Endothelial cell of umbilical vein (primary cell): ENCODE data around the gene RSPRY1. TPM values are rescaled to one million over a fixed set of nuclear protein-coding genes. Genes with fewer than 3 reads are reported as not detected.

ENCODE experiments used
- BruUV-seq: library from RNA; stranded (reverse); fragments of 400-500 nt; replicated peaks from 2 replicates; lab custom pipeline; 2021; lab: Mats Ljungman, UMichigan
- CTCF ChIA-PET: fragments of 300-600, 350-600 bp; sonication (Branson Sonifier 250); formaldehyde crosslinking; loops from one replicate; lab custom pipeline; 2021; ENCODE audit warnings: antibody characterized with exemption, inconsistent platforms; lab: Charles Lee
- POLR2A ChIA-PET: fragments of 300-600, 350-600 bp; sonication (Branson Sonifier 250); formaldehyde crosslinking; loops from one replicate; lab custom pipeline; 2021; ENCODE audit warnings: antibody characterized with exemption, inconsistent platforms; lab: Charles Lee
- DNase-seq: peaks from one replicate; pipeline ENCODE4 v3.0.0-alpha.2; 2011; ENCODE audit warnings: low read depth, low spot score
- FAIRE-seq: peaks from 2 replicates; lab custom pipeline; 2011; peaks lifted over from hg19 to GRCh38; lab: Jason Lieb, UNC
- H2AFZ ChIP-seq: 2 replicates; pipeline ENCODE4 v1.6.0; 2012; ENCODE audit warnings: low read depth, low read length, control low read depth, inconsistent platforms
- H3K27ac ChIP-seq: 2 replicates; pipeline ENCODE4 v1.5.1; 2011; ENCODE audit warnings: low read depth, mild to moderate bottlenecking, control low read depth, low read length, moderate library complexity; ENCODE audit not compliant: insufficient read depth
- H3K27me3 ChIP-seq, 2 experiments: 2 replicates each; pipeline versions ENCODE4 v1.6.0 to v1.6.1; 2011; ENCODE audit warnings: low read length in 2 of 2, mixed read lengths in 1 of 2; ENCODE audit not compliant: control insufficient read depth in 2 of 2, insufficient read depth in 2 of 2
- H3K36me3 ChIP-seq, 2 experiments: 2 replicates in 1 of 2; 3 replicates in 1 of 2; pipeline ENCODE4 v1.5.1; 2011; ENCODE audit warnings: low read length in 2 of 2, mild to moderate bottlenecking in 1 of 2, moderate library complexity in 1 of 2; ENCODE audit not compliant: control insufficient read depth in 2 of 2, insufficient read depth in 2 of 2; ENCODE audit errors: extremely low read depth in 1 of 2
- H3K4me1 ChIP-seq: 3 replicates; pipeline ENCODE4 v1.5.1; 2011; ENCODE audit warnings: mild to moderate bottlenecking, low read length; ENCODE audit not compliant: control insufficient read depth, insufficient read depth; ENCODE audit errors: extremely low read depth
- H3K4me2 ChIP-seq: 2 replicates; pipeline ENCODE4 v1.6.1; 2011; ENCODE audit warnings: low read length, control low read depth, mixed read lengths; ENCODE audit not compliant: insufficient read depth
- H3K4me3 ChIP-seq, 3 experiments: fragments of 200-600 bp in 1 of 3; sonication (generic), shearing (Covaris generic) in 1 of 3; replicated peaks in 1 of 3; 2 replicates each; pipeline ENCODE4 v1.5.1; 2011 to 2016; ENCODE audit warnings: control low read depth in 3 of 3, low read length in 3 of 3, mild to moderate bottlenecking in 2 of 3, inconsistent platforms in 1 of 3, low read depth in 1 of 3, moderate library complexity in 1 of 3; ENCODE audit not compliant: insufficient read depth in 1 of 3
- H3K79me2 ChIP-seq: 2 replicates; pipeline ENCODE4 v1.6.0; 2012; ENCODE audit warnings: low read length, inconsistent platforms; ENCODE audit not compliant: control insufficient read depth, insufficient read depth
- H3K9ac ChIP-seq: replicated peaks from 2 replicates; pipeline ENCODE3; 2011; ENCODE audit warnings: low read length, control low read depth; ENCODE audit not compliant: insufficient read depth; ENCODE audit errors: extremely low read depth
- H3K9me1 ChIP-seq: replicated peaks from 3 replicates; pipeline ENCODE4 v1.6.0; 2011; ENCODE audit warnings: mild to moderate bottlenecking, low read length; ENCODE audit not compliant: control insufficient read depth, insufficient read depth; ENCODE audit errors: extremely low read depth
- H3K9me3 ChIP-seq: replicated peaks from 2 replicates; pipeline ENCODE4 v1.5.1; 2012; ENCODE audit warnings: low read length, inconsistent platforms; ENCODE audit not compliant: control insufficient read depth, insufficient read depth
- H4K20me1 ChIP-seq: replicated peaks from 2 replicates; pipeline ENCODE3; 2011; ENCODE audit warnings: mild to moderate bottlenecking, low read length; ENCODE audit not compliant: control insufficient read depth, insufficient read depth; ENCODE audit errors: extremely low read depth
- CTCF ChIP-seq, 2 donors: IDR thresholded peaks; 1 replicate in 1 of 2; 2 replicates in 1 of 2; pipeline ENCODE4 v1.5.1; 2011; ENCODE audit warnings: low read length in 2 of 2, mild to moderate bottlenecking in 2 of 2, moderate library complexity in 2 of 2, control low read depth in 1 of 2, inconsistent platforms in 1 of 2, low read depth in 1 of 2; ENCODE audit not compliant: insufficient read depth in 1 of 2; ENCODE audit errors: extremely low read depth in 1 of 2
- EZH2 ChIP-seq: IDR thresholded peaks from 2 replicates; pipeline ENCODE4 v1.6.1; 2012; ENCODE audit warnings: borderline replicate concordance, low read depth, mild to moderate bottlenecking, moderate library complexity, low read length, inconsistent platforms; ENCODE audit not compliant: severe bottlenecking
- FOS ChIP-seq: IDR thresholded peaks from 2 replicates; pipeline ENCODE4 v1.6.1; 2011; ENCODE audit warnings: mild to moderate bottlenecking, low read length, moderate library complexity, borderline replicate concordance; ENCODE audit not compliant: insufficient read depth
- GATA2 ChIP-seq: IDR thresholded peaks from 2 replicates; pipeline ENCODE4 v1.7.0; 2011; ENCODE audit warnings: low read depth, mild to moderate bottlenecking, moderate library complexity, mixed read lengths, low read length; ENCODE audit not compliant: insufficient read length, insufficient read depth
- JUN ChIP-seq: IDR thresholded peaks from 2 replicates; pipeline ENCODE4 v1.6.1; 2011; ENCODE audit warnings: borderline replicate concordance, low read depth; ENCODE audit not compliant: insufficient read length, insufficient read depth
- MAX ChIP-seq: IDR thresholded peaks from 2 replicates; pipeline ENCODE4 v1.6.1; 2011; ENCODE audit not compliant: insufficient read depth, insufficient read length
- MYC ChIP-seq: IDR thresholded peaks from one replicate; pipeline ENCODE4 v1.6.1; 2011; ENCODE audit warnings: mild to moderate bottlenecking, low read depth, low read length
- POLR2A ChIP-seq: IDR thresholded peaks from 2 replicates; pipeline ENCODE4 v1.6.1; 2012; ENCODE audit warnings: low read depth, mild to moderate bottlenecking, control low read depth, low read length
- dilution Hi-C: fragments of 300-500 bp; cut with MboI; formaldehyde crosslinking; loops from one replicate; pipeline ENCODE4 v1.15.0; 2019; ENCODE audit warnings: low sequenced_read_pairs; ENCODE audit not compliant: extremely low pct_ligation_motif_present
- intact Hi-C: fragments of 100-400 bp; cut with micrococcal nuclease; formaldehyde crosslinking; loops from one replicate; pipeline ENCODE4 v1.10.0; 2022
- polyA plus RNA-seq, 4 experiments: library from polyadenylated mRNA; depleted of rRNA in 3 of 4; stranded (reverse) in 3 of 4; unstranded in 1 of 4; fragments of >200 nt; gene quantifications; 2 replicates each; pipeline versions ENCODE4 v1.2.1 to v1.2.3, GENCODE V29; 2011 to 2012; ENCODE audit warnings: missing spikeins in 1 of 4
- total RNA-seq: library from RNA; stranded (reverse); gene quantifications from 2 replicates; pipeline ENCODE4 v1.2.3, GENCODE V29; 2021

The RSPRY1 gene
- total and polyA plus RNA-seq, 2 donors (not counting 3 experiments of a cell fraction or from before 2014, with no cell fraction given): 28.5 to 55.1 TPM

DNA sequence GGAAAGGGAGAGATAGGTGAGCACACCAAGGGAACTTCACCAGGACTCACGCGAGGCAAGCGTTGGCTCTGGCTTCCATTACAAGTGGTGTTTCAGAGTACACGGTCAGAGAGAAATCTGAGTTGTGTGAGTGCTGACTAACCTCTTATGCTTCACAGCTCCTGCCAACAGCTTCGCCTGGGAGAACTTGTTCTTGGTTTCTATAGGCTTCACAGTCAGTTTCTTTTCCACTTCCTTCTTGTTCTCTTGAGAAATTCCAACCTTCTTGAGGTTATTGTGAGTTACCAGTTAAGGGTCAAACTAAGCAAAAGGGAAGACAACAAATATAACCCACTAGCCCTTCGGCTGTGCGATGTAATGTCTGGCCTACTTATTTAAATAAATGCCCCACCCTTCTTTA lies 19.2 kb upstream of the RSPRY1 start:
- Histone ChIP-seq H3K4me3 (no peak overlapping the region), H3K9me1 (no peaks in the 10 kb centered on the region), H4K20me1 (no peaks in the 10 kb centered on the region), H3K4me1 (no peaks in the 10 kb centered on the region), H3K36me3 (peaks cover 10 to 12% of the 10 kb centered on the region in 2 experiments), H3K27ac (no peak overlapping the region), H3K9me3 (no peaks in the 10 kb centered on the region), H3K4me2 (no peak overlapping the region), H3K79me2 (no peaks in the 10 kb centered on the region), H2AFZ (no peak overlapping the region), H3K9ac (no peak overlapping the region), H3K27me3 (no peaks in the 10 kb centered on the region)
- intact Hi-C loops (no loop called here), dilution Hi-C loops (no loop called here)
- CTCF ChIA-PET: interaction anchor here (0.8 to 5.7 kb wide), 3 partner anchors 74 to 84 kb away, joined by 3 to 71 read pairs (median 4); partner anchors contain the start of gene CPNE2
- no peak for DNase-seq
- no TSS peak for BruUV-seq
- POLR2A ChIA-PET: no interaction called here
- TF ChIP-seq GATA2 (no peak), POLR2A (no peak), EZH2 (no peak), FOS (no peak), MYC (no peak), CTCF (IDR thresholded peaks at IDR 0.05; ENCODE audit: extremely low read depth in 1 of 2, insufficient read depth in 1 of 2, low read depth in 1 of 2, low read length in 2 of 2) (no peak), MAX (no peak), JUN (no peak)
- no peak for FAIRE-seq
